MCF 10A (cell line): ENCODE measurements around the gene PCP4. TPM values are rescaled to one million over a fixed set of nuclear protein-coding genes. Genes with fewer than 3 reads are reported as not detected.

Experiments
- BruUV-seq: library from RNA; stranded (reverse); fragments of 400-500 nt; replicated peaks from 2 replicates; lab custom pipeline; 2021; lab: Mats Ljungman, UMichigan
- CTCF ChIA-PET: fragments of 300-600 bp; sonication (Branson Sonifier 250); formaldehyde crosslinking; extraction: SDS; loops from one replicate; lab custom pipeline; 2021; ENCODE audit warnings: antibody characterized with exemption, inconsistent platforms; lab: Yijun Ruan, JAX
- POLR2A ChIA-PET: fragments of 300-600, 350-650 bp; sonication (Branson Sonifier 250); formaldehyde crosslinking; extraction: SDS; loops from one replicate; lab custom pipeline; 2020; ENCODE audit warnings: antibody characterized with exemption, inconsistent platforms; lab: Yijun Ruan, JAX
- DNase-seq: peaks from one replicate; pipeline ENCODE4 v3.0.0-alpha.2; 2018; ENCODE audit not compliant: unreplicated experiment
- H3K27ac Mint-ChIP-seq: one replicate; pipeline ENCODE4 v1.8.0; 2022; ENCODE audit warnings: mild to moderate bottlenecking, low read depth, mixed read lengths; ENCODE audit not compliant: unreplicated experiment
- H3K27me3 Mint-ChIP-seq: one replicate; pipeline ENCODE4 v1.8.0; 2022; ENCODE audit warnings: mixed read lengths; ENCODE audit not compliant: insufficient read depth, unreplicated experiment
- H3K36me3 Mint-ChIP-seq: one replicate; pipeline ENCODE4 v1.8.0; 2022; ENCODE audit warnings: mild to moderate bottlenecking, moderate library complexity, mixed read lengths; ENCODE audit not compliant: insufficient read depth, unreplicated experiment
- H3K4me1 Mint-ChIP-seq: one replicate; pipeline ENCODE4 v1.8.0; 2022; ENCODE audit warnings: mixed read lengths; ENCODE audit not compliant: insufficient read depth, unreplicated experiment
- H3K4me3 Mint-ChIP-seq: one replicate; pipeline ENCODE4 v1.8.0; 2022; ENCODE audit warnings: mild to moderate bottlenecking, moderate library complexity, mixed read lengths; ENCODE audit not compliant: unreplicated experiment
- H3K9me3 Mint-ChIP-seq: one replicate; pipeline ENCODE4 v1.8.0; 2022; ENCODE audit warnings: mixed read lengths; ENCODE audit not compliant: unreplicated experiment
- intact Hi-C: fragments of 100-400 bp; cut with micrococcal nuclease; formaldehyde crosslinking; loops from 2 replicates; pipeline ENCODE4 v1.14.1; 2022
- total RNA-seq: library from RNA; stranded (reverse); gene quantifications from 2 replicates; pipeline ENCODE4 v1.2.3, GENCODE V29; 2022
- TF ChIP-seq, protein P1 (sequence below): fragments of 200-600 bp; IDR thresholded peaks from one replicate; pipeline ENCODE4 v1.8.0; 2022; ENCODE audit warnings: antibody characterized with exemption, mild to moderate bottlenecking; ENCODE audit not compliant: unreplicated experiment

Gene PCP4
- total RNA-seq, 1 experiment from 2014 or later: not detected

GRCh38 chr21:39935716-39936115, 68.5 kb downstream of the PCP4 start:
- no peak for DNase-seq
- intact Hi-C loops: no loop called here
- ChIA-PET POLR2A (no interaction called here), CTCF (no interaction called here)
- H3K4me3 Mint-ChIP-seq: no peak overlapping the region
- no TSS peak for BruUV-seq
- peaks cover 37% of the 10 kb centered on the region for H3K27me3 Mint-ChIP-seq
- no peaks in the 10 kb centered on the region for H3K36me3 Mint-ChIP-seq
- H3K9me3 Mint-ChIP-seq: peaks cover 15% of the 10 kb centered on the region
- no peak overlapping the region for H3K27ac Mint-ChIP-seq
- H3K4me1 Mint-ChIP-seq: no peaks in the 10 kb centered on the region
- TF ChIP-seq, protein P1, sequence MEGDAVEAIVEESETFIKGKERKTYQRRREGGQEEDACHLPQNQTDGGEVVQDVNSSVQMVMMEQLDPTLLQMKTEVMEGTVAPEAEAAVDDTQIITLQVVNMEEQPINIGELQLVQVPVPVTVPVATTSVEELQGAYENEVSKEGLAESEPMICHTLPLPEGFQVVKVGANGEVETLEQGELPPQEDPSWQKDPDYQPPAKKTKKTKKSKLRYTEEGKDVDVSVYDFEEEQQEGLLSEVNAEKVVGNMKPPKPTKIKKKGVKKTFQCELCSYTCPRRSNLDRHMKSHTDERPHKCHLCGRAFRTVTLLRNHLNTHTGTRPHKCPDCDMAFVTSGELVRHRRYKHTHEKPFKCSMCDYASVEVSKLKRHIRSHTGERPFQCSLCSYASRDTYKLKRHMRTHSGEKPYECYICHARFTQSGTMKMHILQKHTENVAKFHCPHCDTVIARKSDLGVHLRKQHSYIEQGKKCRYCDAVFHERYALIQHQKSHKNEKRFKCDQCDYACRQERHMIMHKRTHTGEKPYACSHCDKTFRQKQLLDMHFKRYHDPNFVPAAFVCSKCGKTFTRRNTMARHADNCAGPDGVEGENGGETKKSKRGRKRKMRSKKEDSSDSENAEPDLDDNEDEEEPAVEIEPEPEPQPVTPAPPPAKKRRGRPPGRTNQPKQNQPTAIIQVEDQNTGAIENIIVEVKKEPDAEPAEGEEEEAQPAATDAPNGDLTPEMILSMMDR: no peak

DNA sequence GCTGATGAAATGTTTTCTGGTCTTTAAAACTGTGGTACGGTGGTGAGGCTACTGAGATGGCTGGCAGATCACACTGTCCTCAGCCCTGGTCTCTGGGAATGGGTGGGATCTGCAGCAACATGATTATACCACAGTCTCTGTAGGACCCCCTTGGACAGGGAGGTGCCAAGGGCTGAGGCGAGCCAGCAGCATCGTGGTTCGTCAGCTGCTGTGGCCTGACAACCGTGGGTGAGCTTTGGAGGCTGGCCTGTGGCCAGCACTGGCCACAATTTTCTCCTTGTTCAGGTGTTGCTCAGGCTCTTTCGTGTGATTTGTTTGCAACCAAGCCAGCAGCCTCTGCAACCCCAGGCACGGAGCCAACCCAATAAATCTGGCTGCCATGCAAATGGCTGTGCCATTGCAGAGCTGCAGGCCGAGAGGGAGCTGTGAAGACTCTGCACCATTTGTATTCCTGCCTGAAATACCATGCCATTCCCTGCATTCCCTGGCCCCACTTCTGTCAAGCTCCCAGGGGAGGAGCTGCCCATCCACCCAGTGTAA, 70.9 kb downstream of the PCP4 start:
- H3K9me3 Mint-ChIP-seq: peaks cover 17% of the 10 kb centered on the region
- no TSS peak for BruUV-seq
- no peak for DNase-seq
- POLR2A ChIA-PET: no interaction called here
- TF ChIP-seq, protein P1: no peak
- no peaks in the 10 kb centered on the region for H3K36me3 Mint-ChIP-seq
- H3K4me3 Mint-ChIP-seq: no peak overlapping the region
- CTCF ChIA-PET: interaction anchor here (0.6 kb wide), 2 partner anchors 117 to 1166 kb away, joined by 3 to 4 read pairs; no protein-coding TSS in a partner anchor
- H3K27me3 Mint-ChIP-seq: peaks cover 26% of the 10 kb centered on the region
- H3K4me1 Mint-ChIP-seq: no peaks in the 10 kb centered on the region
- intact Hi-C loops: no loop called here
- no peak overlapping the region for H3K27ac Mint-ChIP-seq

- Mint-ChIP-seq H3K4me1 (no peaks in the 10 kb centered on the region), H3K4me3 (no peak overlapping the region), H3K27ac (no peak overlapping the region), H3K27me3 (peaks cover 26% of the 10 kb centered on the region), H3K9me3 (peaks cover 24% of the 10 kb centered on the region), H3K36me3 (no peaks in the 10 kb centered on the region)
- CTCF ChIA-PET: interaction anchor here (0.9 kb wide), 1 partner anchor 9 kb away, joined by 4 read pairs; no protein-coding TSS in a partner anchor
- no peak for DNase-seq
- POLR2A ChIA-PET: no interaction called here
- TF ChIP-seq, protein P1: no peak
- intact Hi-C loops: no loop called here
- BruUV-seq: no TSS peak
Measured at GRCh38 chr21:39946199-39946598, 79.0 kb downstream of the PCP4 start.

- no peak overlapping the region for H3K27ac Mint-ChIP-seq
- no TSS peak for BruUV-seq
- POLR2A ChIA-PET: no interaction called here
- CTCF ChIA-PET: no interaction called here
- peaks cover 35% of the 10 kb centered on the region for H3K27me3 Mint-ChIP-seq
- H3K4me1 Mint-ChIP-seq: no peaks in the 10 kb centered on the region
- no peak overlapping the region for H3K4me3 Mint-ChIP-seq
- no peaks in the 10 kb centered on the region for H3K36me3 Mint-ChIP-seq
- DNase-seq: no peak
- intact Hi-C loops: no loop called here
- TF ChIP-seq, protein P1: no peak
- H3K9me3 Mint-ChIP-seq: peaks cover 24% of the 10 kb centered on the region
Measured at GRCh38 chr21:39947031-39947430, 79.8 kb downstream of the PCP4 start.
